Karpas-422 (cell line): Measurements from ENCODE around the gene HELZ. TPM values are rescaled to one million over a fixed set of nuclear protein-coding genes. Genes with fewer than 3 reads are reported as not detected.

Experiments used
- DNase-seq: peaks from one replicate; pipeline ENCODE4 v3.0.0-alpha.2; 2015
- H2AFZ ChIP-seq: fragments of 200-600 bp; sonication (generic); 2 replicates; pipeline ENCODE4 v1.6.1; 2014; ENCODE audit warnings: antibody characterized with exemption, low read length, mixed read lengths
- H3K27ac ChIP-seq: fragments of 200-600 bp; sonication (generic); 2 replicates; pipeline ENCODE4 v1.5.1; 2014; ENCODE audit warnings: mild to moderate bottlenecking, low read length, moderate library complexity
- H3K27me3 ChIP-seq: fragments of 200-600 bp; sonication (generic); 2 replicates; pipeline ENCODE4 v1.6.1; 2014; ENCODE audit warnings: low read length, mixed read lengths
- H3K36me3 ChIP-seq: fragments of 200-600 bp; sonication (generic); 2 replicates; pipeline ENCODE4 v1.6.1; 2014; ENCODE audit warnings: low read length, mixed read lengths; ENCODE audit not compliant: insufficient read depth
- H3K4me1 ChIP-seq: fragments of 200-600 bp; sonication (generic); 2 replicates; pipeline ENCODE4 v1.6.1; 2014; ENCODE audit warnings: mild to moderate bottlenecking, low read length, mixed read lengths
- H3K4me2 ChIP-seq: fragments of 200-600 bp; sonication (generic); 2 replicates; pipeline ENCODE4 v1.6.1; 2014; ENCODE audit warnings: low read length, low read depth, mild to moderate bottlenecking; ENCODE audit not compliant: poor library complexity, severe bottlenecking
- H3K4me3 ChIP-seq: fragments of 200-600 bp; sonication (generic); 2 replicates; pipeline ENCODE4 v1.5.1; 2014; ENCODE audit warnings: mild to moderate bottlenecking, antibody characterized with exemption, low read length, mixed read lengths
- H3K79me2 ChIP-seq: fragments of 200-600 bp; sonication (generic); 2 replicates; pipeline ENCODE4 v1.6.1; 2014; ENCODE audit warnings: mild to moderate bottlenecking, low read length, mixed read lengths
- H3K9ac ChIP-seq: fragments of 200-600 bp; sonication (generic); 2 replicates; pipeline ENCODE4 v1.6.0; 2014; ENCODE audit warnings: low read length
- H3K9me2 ChIP-seq: fragments of 200-600 bp; sonication (generic), shearing (Covaris generic); replicated peaks from 2 replicates; pipeline ENCODE4 v1.6.0; 2014; ENCODE audit warnings: mild to moderate bottlenecking, low read length, moderate library complexity; ENCODE audit not compliant: insufficient read depth
- H3K9me3 ChIP-seq: fragments of 300-700, 200-600 bp; sonication (generic); 2 replicates; pipeline ENCODE4 v1.6.1; 2014; ENCODE audit warnings: low read length, mixed read lengths
- H4K20me1 ChIP-seq: fragments of 200-600 bp; sonication (generic); 2 replicates; pipeline ENCODE4 v1.6.1; 2014; ENCODE audit warnings: mild to moderate bottlenecking, antibody characterized with exemption, low read length, low read depth; ENCODE audit not compliant: insufficient read depth
- total RNA-seq: library from RNA; depleted of rRNA; stranded (reverse); fragments of >200 nt; shearing (Covaris generic); gene quantifications from 2 replicates; pipeline ENCODE4 v1.2.3, GENCODE V29; 2014; ENCODE audit warnings: low replicate concordance

Gene HELZ
- total RNA-seq, 1 experiment from 2014 or later: 77.9 TPM

GRCh38 chr17:67079491-67079890, 165.5 kb downstream of the HELZ start:
- H3K27me3 ChIP-seq: no peaks in the 10 kb centered on the region
- no peak for DNase-seq
- no peak overlapping the region for H3K9ac ChIP-seq
- H3K27ac ChIP-seq: no peak overlapping the region
- H3K4me2 ChIP-seq: no peak overlapping the region
- no peaks in the 10 kb centered on the region for H3K9me3 ChIP-seq
- peaks cover 24% of the 10 kb centered on the region for H3K79me2 ChIP-seq
- no peak overlapping the region for H3K4me3 ChIP-seq
- no peak overlapping the region for H2AFZ ChIP-seq
- peaks cover 5% of the 10 kb centered on the region; the same call in 1 of the 2 replicates for H3K36me3 ChIP-seq
- no peaks in the 10 kb centered on the region for H3K9me2 ChIP-seq
- peaks cover 8% of the 10 kb centered on the region for H3K4me1 ChIP-seq
- H4K20me1 ChIP-seq: no peaks in the 10 kb centered on the region

GRCh38 chr17:67078292-67078691, 166.7 kb downstream of the HELZ start:
- H3K4me2 ChIP-seq: no peak overlapping the region
- H4K20me1 ChIP-seq: no peaks in the 10 kb centered on the region
- H3K4me1 ChIP-seq: peaks cover 4% of the 10 kb centered on the region
- H3K9ac ChIP-seq: no peak overlapping the region
- H2AFZ ChIP-seq: no peak overlapping the region
- H3K36me3 ChIP-seq: peaks cover 9% of the 10 kb centered on the region; the same call in 1 of the 2 replicates
- no peak overlapping the region for H3K27ac ChIP-seq
- H3K27me3 ChIP-seq: no peaks in the 10 kb centered on the region
- H3K79me2 ChIP-seq: peaks cover 15% of the 10 kb centered on the region
- no peak overlapping the region for H3K4me3 ChIP-seq
- H3K9me3 ChIP-seq: no peaks in the 10 kb centered on the region
- H3K9me2 ChIP-seq: no peaks in the 10 kb centered on the region
- no peak for DNase-seq

GRCh38 chr17:67076290-67076689, 168.7 kb downstream of the HELZ start:
- Histone ChIP-seq H3K4me3 (no peak overlapping the region), H2AFZ (no peak overlapping the region), H3K27ac (no peak overlapping the region), H3K9ac (no peak overlapping the region), H3K79me2 (peaks cover 8% of the 10 kb centered on the region; the same call in 1 of the 2 replicates), H4K20me1 (no peaks in the 10 kb centered on the region), H3K36me3 (peaks cover 9% of the 10 kb centered on the region; the same call in 1 of the 2 replicates), H3K4me2 (no peak overlapping the region), H3K4me1 (no peaks in the 10 kb centered on the region), H3K9me2 (no peaks in the 10 kb centered on the region), H3K27me3 (no peaks in the 10 kb centered on the region), H3K9me3 (no peaks in the 10 kb centered on the region)
- no peak for DNase-seq

GRCh38 chr17:67074781-67075180, 170.2 kb downstream of the HELZ start:
- peaks cover 9% of the 10 kb centered on the region; the same call in 1 of the 2 replicates for H3K36me3 ChIP-seq
- peaks cover 5% of the 10 kb centered on the region; the same call in 1 of the 2 replicates for H3K79me2 ChIP-seq
- no peaks in the 10 kb centered on the region for H3K9me3 ChIP-seq
- H4K20me1 ChIP-seq: no peaks in the 10 kb centered on the region
- H3K9ac ChIP-seq: no peak overlapping the region
- H3K4me1 ChIP-seq: no peaks in the 10 kb centered on the region
- no peaks in the 10 kb centered on the region for H3K9me2 ChIP-seq
- H3K4me2 ChIP-seq: no peak overlapping the region
- H3K27me3 ChIP-seq: no peaks in the 10 kb centered on the region
- no peak overlapping the region for H3K4me3 ChIP-seq
- H3K27ac ChIP-seq: no peak overlapping the region
- H2AFZ ChIP-seq: no peak overlapping the region
- DNase-seq: no peak

GRCh38 chr17:67072885-67073284, 172.1 kb downstream of the HELZ start:
- no peak overlapping the region for H3K4me2 ChIP-seq
- no peaks in the 10 kb centered on the region for H3K4me1 ChIP-seq
- H3K79me2 ChIP-seq: no peaks in the 10 kb centered on the region
- H2AFZ ChIP-seq: no peak overlapping the region
- H3K9me2 ChIP-seq: no peaks in the 10 kb centered on the region
- H3K27ac ChIP-seq: no peak overlapping the region
- no peak for DNase-seq
- peaks cover 3% of the 10 kb centered on the region; the same call in 1 of the 2 replicates for H3K36me3 ChIP-seq
- H3K27me3 ChIP-seq: no peaks in the 10 kb centered on the region
- no peaks in the 10 kb centered on the region for H3K9me3 ChIP-seq
- H3K4me3 ChIP-seq: no peak overlapping the region
- H4K20me1 ChIP-seq: no peaks in the 10 kb centered on the region
- no peak overlapping the region for H3K9ac ChIP-seq

GRCh38 chr17:67071595-67071994, 173.4 kb downstream of the HELZ start:
- Histone ChIP-seq H3K9me2 (no peaks in the 10 kb centered on the region), H3K79me2 (no peaks in the 10 kb centered on the region), H3K9me3 (no peaks in the 10 kb centered on the region), H2AFZ (no peak overlapping the region), H3K4me3 (no peak overlapping the region), H3K27ac (no peak overlapping the region), H4K20me1 (no peaks in the 10 kb centered on the region), H3K4me2 (no peak overlapping the region), H3K27me3 (no peaks in the 10 kb centered on the region), H3K9ac (no peak overlapping the region), H3K36me3 (peaks cover 3% of the 10 kb centered on the region; the same call in 1 of the 2 replicates), H3K4me1 (no peaks in the 10 kb centered on the region)
- DNase-seq: no peak

GRCh38 chr17:67069603-67070136, 175.3 kb downstream of the HELZ start:
- Histone ChIP-seq H3K27ac (no peak overlapping the region), H3K36me3 (peaks cover 3% of the 10 kb centered on the region; the same call in 1 of the 2 replicates), H4K20me1 (no peaks in the 10 kb centered on the region), H3K27me3 (no peaks in the 10 kb centered on the region), H3K4me3 (no peak overlapping the region), H3K4me1 (no peaks in the 10 kb centered on the region), H3K9me2 (no peaks in the 10 kb centered on the region), H3K9ac (no peak overlapping the region), H3K79me2 (no peaks in the 10 kb centered on the region), H3K4me2 (no peak overlapping the region), H3K9me3 (no peaks in the 10 kb centered on the region), H2AFZ (no peak overlapping the region)
- DNase-seq: no peak

- no peak overlapping the region for H3K27ac ChIP-seq
- H3K4me1 ChIP-seq: no peaks in the 10 kb centered on the region
- H3K9ac ChIP-seq: no peak overlapping the region
- H2AFZ ChIP-seq: no peak overlapping the region
- H4K20me1 ChIP-seq: no peaks in the 10 kb centered on the region
- H3K36me3 ChIP-seq: peaks cover 3% of the 10 kb centered on the region; the same call in 1 of the 2 replicates
- no peaks in the 10 kb centered on the region for H3K9me3 ChIP-seq
- H3K27me3 ChIP-seq: no peaks in the 10 kb centered on the region
- H3K4me3 ChIP-seq: no peak overlapping the region
- H3K9me2 ChIP-seq: no peaks in the 10 kb centered on the region
- H3K4me2 ChIP-seq: no peak overlapping the region
- DNase-seq: no peak
- no peaks in the 10 kb centered on the region for H3K79me2 ChIP-seq
Measured at GRCh38 chr17:67068999-67069398, 176.0 kb downstream of the HELZ start.
